Omental fat pad (tissue), 4 donors: ENCODE results near the gene MYCN. TPM values are rescaled to one million over a fixed set of nuclear protein-coding genes. Genes with fewer than 3 reads are reported as not detected.
A peak's percentile ranks its signal among the peaks of the same experiment; 100 is the strongest.
"Not testable (repeated sequence)": the region's sequence is repeated elsewhere in the genome, so short reads cannot be mapped to it uniquely, and the experiment has no call there.

Source experiments
- ATAC-seq: fragments of 150-250 bp; one replicate; pipeline ENCODE4 v1.9.1; 2016; ENCODE audit warnings: mild to moderate bottlenecking, moderate library complexity; ENCODE audit not compliant: low FRiP score
- DNase-seq: peaks from one replicate; pipeline ENCODE4 v3.0.0-alpha.2; 2019; ENCODE audit warnings: low spot score
- total RNA-seq, 4 donors: library from RNA; depleted of rRNA; stranded (reverse); fragments of >200 nt; gene quantifications; one replicate each; pipeline ENCODE4 v1.1.0, GENCODE V29; 2016
- TF ChIP-seq, protein P1 (sequence below), 3 donors: fragments of 450-650 bp; IDR thresholded peaks; one replicate each; pipeline ENCODE4 v1.5.1; 2016 to 2017; ENCODE audit warnings: antibody characterized with exemption in 3 of 3, mild to moderate bottlenecking in 3 of 3, moderate library complexity in 2 of 3

The MYCN gene
- total RNA-seq, 4 donors from 2014 or later, result 0.19 to 0.47 TPM; not detected in 2

DNA sequence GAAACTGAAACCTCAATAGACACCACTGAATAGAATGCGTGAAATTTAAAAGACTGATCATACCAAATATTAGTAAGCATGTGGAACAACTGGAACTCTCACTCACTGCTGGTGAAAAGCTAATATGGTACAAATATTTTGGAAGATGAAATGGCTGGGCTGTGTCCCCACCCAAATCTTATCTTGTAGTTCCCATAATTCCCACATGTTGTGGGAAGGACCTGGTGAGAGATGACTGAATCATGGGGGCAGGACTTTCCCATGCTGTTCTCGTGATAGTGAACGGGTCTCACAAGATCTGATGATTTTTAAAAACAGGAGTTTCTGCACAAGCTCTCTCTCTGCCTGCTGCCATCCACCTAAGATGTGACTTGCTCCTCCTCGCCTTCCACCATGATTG is 32.0 kb upstream of the MYCN start:
- TF ChIP-seq, protein P1, sequence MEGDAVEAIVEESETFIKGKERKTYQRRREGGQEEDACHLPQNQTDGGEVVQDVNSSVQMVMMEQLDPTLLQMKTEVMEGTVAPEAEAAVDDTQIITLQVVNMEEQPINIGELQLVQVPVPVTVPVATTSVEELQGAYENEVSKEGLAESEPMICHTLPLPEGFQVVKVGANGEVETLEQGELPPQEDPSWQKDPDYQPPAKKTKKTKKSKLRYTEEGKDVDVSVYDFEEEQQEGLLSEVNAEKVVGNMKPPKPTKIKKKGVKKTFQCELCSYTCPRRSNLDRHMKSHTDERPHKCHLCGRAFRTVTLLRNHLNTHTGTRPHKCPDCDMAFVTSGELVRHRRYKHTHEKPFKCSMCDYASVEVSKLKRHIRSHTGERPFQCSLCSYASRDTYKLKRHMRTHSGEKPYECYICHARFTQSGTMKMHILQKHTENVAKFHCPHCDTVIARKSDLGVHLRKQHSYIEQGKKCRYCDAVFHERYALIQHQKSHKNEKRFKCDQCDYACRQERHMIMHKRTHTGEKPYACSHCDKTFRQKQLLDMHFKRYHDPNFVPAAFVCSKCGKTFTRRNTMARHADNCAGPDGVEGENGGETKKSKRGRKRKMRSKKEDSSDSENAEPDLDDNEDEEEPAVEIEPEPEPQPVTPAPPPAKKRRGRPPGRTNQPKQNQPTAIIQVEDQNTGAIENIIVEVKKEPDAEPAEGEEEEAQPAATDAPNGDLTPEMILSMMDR (IDR thresholded peaks at IDR 0.05), result no peak
- ATAC-seq, result no peak
- DNase-seq, result no peak

DNA sequence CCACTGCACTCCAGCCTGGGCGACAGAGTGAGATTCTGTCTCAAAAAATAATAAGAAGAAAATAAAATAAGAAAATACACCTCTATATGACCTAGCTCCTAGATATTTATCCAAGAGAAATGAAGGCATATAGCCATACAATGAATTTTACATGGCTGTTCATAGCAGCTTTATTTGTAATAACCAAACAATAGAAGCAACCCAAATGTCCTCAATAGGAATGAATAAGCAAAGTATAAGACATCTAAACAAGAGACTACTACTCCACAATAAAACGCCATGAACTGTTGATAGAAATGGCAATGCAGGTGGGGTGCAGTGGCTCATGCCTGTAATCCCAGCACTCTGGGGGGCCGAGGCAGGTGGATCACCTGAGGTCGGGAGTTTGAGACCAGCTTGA is 31.2 kb upstream of the MYCN start:
- ATAC-seq (no peak), DNase-seq (no peak)
- TF ChIP-seq, protein P1 (IDR thresholded peaks at IDR 0.05), result no peak

DNA sequence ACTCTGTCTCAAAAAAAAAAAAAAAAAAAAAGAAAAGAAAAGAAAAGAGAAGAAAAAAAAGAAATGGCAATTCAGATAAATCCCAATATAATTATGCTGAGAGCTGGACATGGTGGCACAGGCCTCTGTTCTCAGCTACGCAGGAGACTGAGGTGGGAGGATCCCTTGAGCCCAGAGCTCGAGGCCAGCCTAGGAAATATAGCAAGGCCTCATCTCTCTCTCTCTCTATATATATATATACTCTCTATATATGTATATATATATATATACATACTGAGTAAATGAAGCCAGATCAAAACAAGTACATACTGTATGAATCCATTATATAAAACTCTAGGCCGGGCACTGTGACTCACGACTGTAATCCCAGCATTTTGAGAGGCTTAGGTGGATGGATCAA is 30.6 kb upstream of the MYCN start:
- ATAC-seq (no peak), DNase-seq (no peak)
- TF ChIP-seq, protein P1 (IDR thresholded peaks at IDR 0.05), result no peak

DNA sequence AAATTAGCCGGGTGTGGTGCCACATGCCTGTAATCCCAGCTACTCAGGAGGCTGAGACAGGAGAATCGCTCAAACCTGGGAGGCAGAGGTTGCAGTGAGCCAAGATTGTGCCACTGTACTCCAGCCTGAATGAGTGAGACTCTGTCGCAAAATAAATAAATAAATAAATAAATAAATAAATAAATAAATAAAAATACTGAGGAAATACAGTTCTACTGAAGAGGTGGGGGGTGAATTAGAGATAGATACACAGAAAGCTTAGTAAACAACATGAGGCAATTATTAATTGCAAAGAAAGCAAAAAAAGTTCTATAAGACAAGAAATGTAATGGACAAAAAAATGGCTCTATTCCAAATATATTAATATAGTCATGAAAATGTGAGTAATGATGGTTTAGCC is 29.1 kb upstream of the MYCN start:
- DNase-seq, ATAC-seq: not testable (repeated sequence)

DNA sequence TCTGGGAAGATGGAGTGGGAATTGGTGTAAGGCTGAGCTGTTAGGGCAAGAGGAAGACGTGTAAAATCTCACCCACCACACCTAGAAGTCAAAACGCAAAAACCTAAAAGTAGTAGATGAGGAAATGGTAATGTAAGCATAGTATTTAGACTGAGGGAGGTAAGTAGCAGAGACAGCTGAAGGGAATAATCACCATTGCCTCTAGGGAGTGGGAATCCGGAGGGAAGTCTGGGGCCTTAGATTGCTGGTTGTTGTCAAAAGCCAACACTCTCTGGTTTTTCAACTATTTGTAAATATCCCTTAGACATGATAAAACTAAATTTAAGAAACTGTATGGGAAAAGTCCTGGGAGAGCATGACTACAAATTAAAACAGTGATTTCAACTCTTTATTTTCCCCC is 28.7 kb upstream of the MYCN start:
- no peak for DNase-seq
- TF ChIP-seq, protein P1 (IDR thresholded peaks at IDR 0.05), result no peak
- no peak for ATAC-seq

DNA sequence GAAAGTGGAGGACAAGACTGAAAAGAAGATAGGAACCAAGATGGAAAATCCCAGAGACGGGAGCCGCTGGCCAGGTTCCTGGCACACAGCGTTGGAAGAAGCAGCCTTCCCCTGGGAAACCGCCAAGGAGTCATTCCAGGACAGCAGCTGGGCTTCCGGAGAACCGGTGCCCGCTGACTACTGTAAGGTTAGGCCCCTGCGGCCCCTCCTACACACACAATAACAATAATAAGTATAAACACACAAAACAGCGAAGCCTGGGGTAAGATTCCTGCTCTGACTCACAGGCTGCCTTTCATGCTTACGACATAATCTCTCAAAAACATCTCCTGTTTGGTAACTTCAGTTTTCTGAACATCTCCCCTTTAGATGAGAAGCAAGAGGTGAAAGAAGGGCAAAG is 28.1 kb upstream of the MYCN start:
- ATAC-seq (peak; percentile 98), DNase-seq (peak; percentile 56)
- TF ChIP-seq, protein P1 (IDR thresholded peaks at IDR 0.05), result no peak

DNA sequence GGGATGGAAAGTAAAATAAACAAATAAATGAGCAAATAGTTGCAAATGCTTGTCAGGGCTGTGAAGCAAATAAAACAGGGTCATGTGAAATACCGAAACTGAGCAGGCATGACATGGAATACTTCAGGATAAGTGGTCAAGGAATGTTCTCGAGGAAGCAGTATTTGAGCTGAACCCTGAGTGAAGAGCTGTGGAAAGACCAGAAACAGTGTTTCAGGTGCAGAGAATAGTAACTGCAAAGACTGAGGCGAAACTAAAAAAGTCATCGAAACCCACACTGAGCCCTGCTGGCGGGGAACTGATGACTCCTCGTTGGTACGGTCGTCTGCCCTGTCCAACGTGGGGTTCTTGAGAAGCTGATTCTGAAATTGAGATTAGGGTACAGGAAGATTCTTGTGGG is 27.2 kb upstream of the MYCN start:
- TF ChIP-seq, protein P1 (IDR thresholded peaks at IDR 0.05), result no peak
- DNase-seq (no peak), ATAC-seq (no peak)
